IMR-90 (cell line): ENCODE measurements around the gene SLC35G6. TPM values are rescaled to one million over a fixed set of nuclear protein-coding genes. Genes with fewer than 3 reads are reported as not detected.

ENCODE experiments used
- NFE2L2 ChIP-seq: fragments of 150-350 bp; IDR thresholded peaks from 2 replicates; pipeline ENCODE4 v1.6.1; 2016; ENCODE audit warnings: low read depth, mild to moderate bottlenecking, low read length
- POLR2A ChIP-seq: IDR thresholded peaks from 2 replicates; pipeline ENCODE4 v1.6.1; 2012; ENCODE audit warnings: mild to moderate bottlenecking, low read depth, low read length
- USF2 ChIP-seq: fragments of 150-350 bp; IDR thresholded peaks from 2 replicates; pipeline ENCODE4 v1.6.1; 2017; ENCODE audit warnings: mild to moderate bottlenecking, antibody characterized with exemption, low read length, low read depth
- polyA plus RNA-seq, 3 experiments: library from polyadenylated mRNA; depleted of rRNA; stranded (reverse); fragments of >200 nt; gene quantifications; 2 replicates each; pipeline ENCODE4 v1.2.3, GENCODE V29; 2012; ENCODE audit warnings: low replicate concordance in 1 of 3
- total RNA-seq: library from RNA; depleted of rRNA; stranded (reverse); fragments of >200 nt; gene quantifications from 2 replicates; pipeline ENCODE4 v1.2.3, GENCODE V29; 2012

Gene SLC35G6
- total and polyA plus RNA-seq, 2 of the 4 experiments (the other 2 are of a cell fraction), result not detected

- TF ChIP-seq USF2, result peak; percentile 18; the same call in 1 of the 2 replicates
- peak; percentile 67; the same call in 1 of the 2 replicates for TF ChIP-seq NFE2L2
- peak; percentile 100 for TF ChIP-seq POLR2A
Measured at GRCh38 chr17:7484067-7484918, 3.0 kb downstream of the SLC35G6 start, which contains the start of gene POLR2A (continued).
